Activated naive CD8-positive, alpha-beta T cell treated with anti-CD3 and anti-CD28 coated beads for 36 hours (primary cell): ENCODE measurements around the gene SERPINC1. TPM values are rescaled to one million over a fixed set of nuclear protein-coding genes. Genes with fewer than 3 reads are reported as not detected.
"Not testable (repeated sequence)": the region's sequence is repeated elsewhere in the genome, so short reads cannot be mapped to it uniquely, and the experiment has no call there.

Experiments used
- DNase-seq: peaks from one replicate; pipeline ENCODE4 v3.0.0; 2021
- H3K27ac Mint-ChIP-seq: one replicate; pipeline ENCODE4 v1.8.0; 2022; ENCODE audit warnings: mild to moderate bottlenecking, moderate library complexity, mixed read lengths
- H3K27me3 Mint-ChIP-seq: one replicate; pipeline ENCODE4 v1.8.0; 2022; ENCODE audit warnings: mild to moderate bottlenecking, mixed read lengths
- H3K36me3 Mint-ChIP-seq: one replicate; pipeline ENCODE4 v1.8.0; 2021; ENCODE audit warnings: mild to moderate bottlenecking, mixed read lengths
- H3K4me1 Mint-ChIP-seq: one replicate; pipeline ENCODE4 v1.8.0; 2021; ENCODE audit warnings: mixed read lengths
- H3K4me3 Mint-ChIP-seq: one replicate; pipeline ENCODE4 v1.8.0; 2022; ENCODE audit warnings: mild to moderate bottlenecking, moderate library complexity, mixed read lengths
- H3K9me3 Mint-ChIP-seq: one replicate; pipeline ENCODE4 v1.8.0; 2022; ENCODE audit warnings: mixed read lengths
- total RNA-seq, 2 experiments: library from RNA; stranded (reverse); gene quantifications; one replicate each; pipeline ENCODE4 v1.2.3, GENCODE V29; 2021

SERPINC1 gene
- not detected for total RNA-seq

DNA sequence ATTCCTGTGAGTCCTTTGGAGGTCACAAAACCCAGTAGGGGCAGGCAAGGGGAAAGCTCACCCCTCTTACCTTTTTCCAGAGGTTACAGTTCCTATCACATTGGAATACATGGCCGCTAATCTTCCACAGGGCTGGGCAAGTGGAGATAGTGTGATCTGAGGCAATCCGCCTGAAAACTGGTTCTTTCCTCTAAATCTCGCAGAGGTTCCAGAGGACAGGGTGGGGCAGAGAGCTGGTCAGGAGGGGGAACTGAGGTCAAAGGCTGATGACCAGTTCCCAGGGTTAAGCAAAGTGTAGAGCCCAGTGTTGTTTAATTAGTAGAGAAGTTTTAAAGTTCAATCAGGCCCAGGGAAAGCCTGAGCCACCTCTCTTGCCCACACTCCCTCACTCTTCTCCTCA lies at the start of gene SERPINC1:
Gene SERPINC1 (minus strand): TSS at position 179 of the 400 bp plus-strand sequence. CDS start 68 bp downstream, at position 111.
- Mint-ChIP-seq H3K9me3 (no peaks in the 10 kb centered on the region), H3K27me3 (no peaks in the 10 kb centered on the region), H3K4me3 (no peak within 1 kb of the TSS), H3K4me1 (no peaks in the 10 kb centered on the region), H3K36me3 (no peaks in the 10 kb centered on the region), H3K27ac (no peak within 1 kb of the TSS)
- DNase-seq = no peak

GRCh38 chr1:173965896-173966295 lies 48.8 kb upstream of the SERPINC1 start:
- H3K4me3 Mint-ChIP-seq, DNase-seq, H3K4me1 Mint-ChIP-seq, H3K27ac Mint-ChIP-seq, H3K9me3 Mint-ChIP-seq, H3K27me3 Mint-ChIP-seq: not testable (repeated sequence)
- H3K36me3 Mint-ChIP-seq = peaks cover 13% of the 10 kb centered on the region

- no peak for DNase-seq
- H3K4me3 Mint-ChIP-seq = no peak overlapping the region
- H3K9me3 Mint-ChIP-seq = no peaks in the 10 kb centered on the region
- H3K4me1 Mint-ChIP-seq = peaks cover 2% of the 10 kb centered on the region
- no peaks in the 10 kb centered on the region for H3K27me3 Mint-ChIP-seq
- no peak overlapping the region for H3K27ac Mint-ChIP-seq
- H3K36me3 Mint-ChIP-seq = peaks cover 15% of the 10 kb centered on the region
Observed at GRCh38 chr1:173963477-173963876, 46.4 kb upstream of the SERPINC1 start.

GRCh38 chr1:173960625-173961024 lies 43.5 kb upstream of the SERPINC1 start:
- Mint-ChIP-seq H3K4me3 (no peak overlapping the region), H3K4me1 (no peaks in the 10 kb centered on the region), H3K27ac (no peak overlapping the region), H3K9me3 (no peaks in the 10 kb centered on the region), H3K27me3 (no peaks in the 10 kb centered on the region), H3K36me3 (peaks cover 10% of the 10 kb centered on the region)
- DNase-seq = no peak

- H3K36me3 Mint-ChIP-seq = peaks cover 12% of the 10 kb centered on the region
- DNase-seq = no peak
- no peaks in the 10 kb centered on the region for H3K9me3 Mint-ChIP-seq
- H3K4me3 Mint-ChIP-seq = no peak overlapping the region
- H3K27me3 Mint-ChIP-seq = no peaks in the 10 kb centered on the region
- H3K4me1 Mint-ChIP-seq = peaks cover 16% of the 10 kb centered on the region
- H3K27ac Mint-ChIP-seq = no peak overlapping the region
Observed at GRCh38 chr1:173954179-173954578, 37.1 kb upstream of the SERPINC1 start.

DNA sequence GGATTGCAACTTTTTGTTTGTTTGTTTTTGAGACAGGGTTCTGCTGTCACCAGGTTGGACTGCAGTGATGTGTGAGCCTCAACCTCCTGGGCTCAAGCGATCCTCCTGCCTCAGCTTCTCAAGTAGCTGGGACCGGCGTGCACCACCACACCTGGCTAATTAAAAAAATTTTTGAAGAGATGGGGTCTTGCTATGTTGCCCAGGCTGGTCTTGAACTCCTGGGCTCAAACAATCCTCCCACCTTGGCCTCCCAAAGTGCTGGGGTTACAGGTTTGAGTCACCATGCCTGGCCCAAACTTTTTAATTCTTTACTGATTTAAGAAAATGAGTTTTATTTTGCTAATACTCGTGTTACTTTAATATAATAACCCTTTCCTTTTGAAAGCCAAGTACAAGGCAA lies 31.5 kb upstream of the SERPINC1 start:
- H3K27ac Mint-ChIP-seq = no peak overlapping the region
- H3K9me3 Mint-ChIP-seq = no peaks in the 10 kb centered on the region
- no peak for DNase-seq
- H3K4me3 Mint-ChIP-seq = no peak overlapping the region
- H3K4me1 Mint-ChIP-seq = peaks cover 11% of the 10 kb centered on the region
- H3K36me3 Mint-ChIP-seq = peaks cover 13% of the 10 kb centered on the region
- H3K27me3 Mint-ChIP-seq = no peaks in the 10 kb centered on the region

- Mint-ChIP-seq H3K27me3 (no peaks in the 10 kb centered on the region), H3K4me1 (peaks cover 2% of the 10 kb centered on the region), H3K36me3 (peaks cover 19% of the 10 kb centered on the region), H3K9me3 (no peaks in the 10 kb centered on the region), H3K27ac (peak overlapping the region; percentile 12), H3K4me3 (no peak overlapping the region)
- DNase-seq = no peak
Observed at GRCh38 chr1:173946380-173946921, 29.3 kb upstream of the SERPINC1 start.

GRCh38 chr1:173937062-173937461 lies 19.9 kb upstream of the SERPINC1 start:
- no peaks in the 10 kb centered on the region for H3K9me3 Mint-ChIP-seq
- peaks cover 10% of the 10 kb centered on the region for H3K4me1 Mint-ChIP-seq
- H3K4me3 Mint-ChIP-seq = no peak overlapping the region
- no peaks in the 10 kb centered on the region for H3K27me3 Mint-ChIP-seq
- no peak overlapping the region for H3K27ac Mint-ChIP-seq
- DNase-seq = no peak
- H3K36me3 Mint-ChIP-seq = peaks cover 9% of the 10 kb centered on the region

GRCh38 chr1:173934440-173934839 lies 17.3 kb upstream of the SERPINC1 start:
- DNase-seq = no peak
- Mint-ChIP-seq H3K27ac (peak overlapping the region; percentile 58), H3K4me1 (peaks cover 10% of the 10 kb centered on the region), H3K9me3 (no peaks in the 10 kb centered on the region), H3K36me3 (peaks cover 16% of the 10 kb centered on the region), H3K27me3 (no peaks in the 10 kb centered on the region), H3K4me3 (no peak overlapping the region)

GRCh38 chr1:173930541-173930940 lies 13.4 kb upstream of the SERPINC1 start:
- H3K4me1 Mint-ChIP-seq = peaks cover 10% of the 10 kb centered on the region
- H3K36me3 Mint-ChIP-seq = peaks cover 11% of the 10 kb centered on the region
- not testable (repeated sequence) for H3K4me3 Mint-ChIP-seq, H3K9me3 Mint-ChIP-seq, H3K27me3 Mint-ChIP-seq, H3K27ac Mint-ChIP-seq, DNase-seq

DNA sequence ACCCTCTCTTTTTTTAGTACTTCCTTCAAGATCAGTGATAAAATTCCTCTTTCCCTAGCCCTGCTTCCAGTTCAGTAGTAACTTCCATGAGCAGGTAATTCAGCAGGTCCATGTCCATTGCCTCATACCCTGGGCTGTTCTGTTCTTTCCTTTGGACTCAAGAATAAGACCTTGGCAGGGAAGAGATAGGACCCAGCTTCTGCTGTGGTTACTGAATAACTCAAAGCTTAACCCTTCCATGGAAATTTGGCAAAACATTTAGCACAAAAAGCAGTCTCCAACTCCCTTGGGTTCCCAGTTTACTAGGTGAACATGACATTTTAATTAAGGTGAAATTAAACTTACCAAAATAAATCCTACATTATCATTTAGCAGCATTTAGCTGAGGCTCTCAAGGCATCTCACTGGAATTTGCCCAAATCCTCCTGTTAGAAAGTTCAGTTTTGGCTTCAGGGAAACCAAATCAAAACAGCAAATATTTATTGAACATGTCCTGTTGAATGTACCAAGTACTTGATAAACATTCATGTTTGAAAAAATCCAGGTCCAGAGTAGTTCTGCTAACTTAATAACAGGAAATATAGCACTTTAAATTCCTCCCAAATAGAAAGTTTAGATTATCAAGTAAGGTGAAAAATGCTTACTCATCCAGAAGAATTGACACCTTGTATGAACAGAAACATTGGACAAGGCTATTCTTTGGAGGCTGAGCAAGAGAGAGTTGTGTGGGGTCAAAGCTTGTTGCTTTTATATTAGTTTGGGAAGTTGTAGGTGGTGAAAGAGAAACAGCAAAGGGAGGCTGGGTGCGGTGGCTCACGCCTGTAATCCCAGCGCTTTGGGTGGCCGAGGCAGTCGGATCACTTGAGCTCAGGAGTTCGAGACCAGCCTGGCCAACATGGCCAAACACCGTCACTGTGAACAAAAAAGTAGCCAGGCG lies 8.4 kb upstream of the SERPINC1 start:
- no peak for DNase-seq
- Mint-ChIP-seq H3K4me3 (no peak overlapping the region), H3K27me3 (no peaks in the 10 kb centered on the region), H3K27ac (no peak overlapping the region), H3K9me3 (no peaks in the 10 kb centered on the region), H3K4me1 (no peaks in the 10 kb centered on the region), H3K36me3 (peaks cover 6% of the 10 kb centered on the region)

GRCh38 chr1:173920861-173921260 lies 3.7 kb upstream of the SERPINC1 start:
- DNase-seq = no peak
- Mint-ChIP-seq H3K9me3 (no peaks in the 10 kb centered on the region), H3K4me3 (no peak overlapping the region), H3K4me1 (no peaks in the 10 kb centered on the region), H3K27me3 (no peaks in the 10 kb centered on the region), H3K27ac (no peak overlapping the region), H3K36me3 (no peaks in the 10 kb centered on the region)

DNA sequence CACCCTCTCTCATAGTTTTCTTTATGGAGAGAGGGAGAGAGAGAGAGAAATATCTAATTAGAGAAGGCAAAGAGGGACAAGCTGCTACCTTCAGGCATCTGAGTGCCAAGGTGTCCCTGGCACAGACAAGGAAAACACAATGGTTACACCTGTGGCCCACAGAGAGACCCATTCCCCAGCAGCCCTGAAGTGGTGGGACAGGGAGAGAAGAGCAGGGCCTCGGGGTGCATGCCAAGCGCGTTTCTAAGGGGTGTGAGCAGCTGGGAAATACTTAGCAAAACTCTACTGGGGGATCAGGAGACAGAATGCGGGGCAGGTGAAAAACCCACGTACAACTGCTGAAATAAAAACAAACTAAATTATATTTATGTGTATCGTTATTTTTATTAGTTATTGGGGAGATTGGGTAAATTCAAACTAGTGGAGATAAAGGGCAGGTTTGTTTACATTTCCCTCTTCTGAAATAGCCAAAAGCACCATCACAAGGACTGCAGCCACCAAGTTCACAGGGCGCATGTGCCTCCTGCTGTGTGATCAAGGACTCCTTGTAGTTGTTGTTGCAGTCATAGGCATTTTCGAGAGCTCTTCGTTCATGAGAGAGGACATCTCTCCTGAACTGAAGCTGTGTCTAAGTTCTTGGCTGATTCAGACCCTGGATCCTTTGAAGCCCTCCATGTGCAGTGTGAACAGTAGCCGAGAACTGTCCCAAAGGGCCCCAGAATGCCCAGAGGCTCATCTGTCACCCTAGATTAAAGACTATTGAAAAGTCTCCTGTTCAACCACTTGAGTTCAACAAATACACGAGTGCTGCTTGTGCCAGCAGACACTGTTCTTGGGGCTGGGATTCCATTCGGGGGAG lies 737 bp upstream of the SERPINC1 start:
- Mint-ChIP-seq H3K4me1 (no peaks in the 10 kb centered on the region), H3K4me3 (no peak overlapping the region), H3K27me3 (no peaks in the 10 kb centered on the region), H3K36me3 (no peaks in the 10 kb centered on the region), H3K27ac (no peak overlapping the region), H3K9me3 (no peaks in the 10 kb centered on the region)
- no peak for DNase-seq

DNA sequence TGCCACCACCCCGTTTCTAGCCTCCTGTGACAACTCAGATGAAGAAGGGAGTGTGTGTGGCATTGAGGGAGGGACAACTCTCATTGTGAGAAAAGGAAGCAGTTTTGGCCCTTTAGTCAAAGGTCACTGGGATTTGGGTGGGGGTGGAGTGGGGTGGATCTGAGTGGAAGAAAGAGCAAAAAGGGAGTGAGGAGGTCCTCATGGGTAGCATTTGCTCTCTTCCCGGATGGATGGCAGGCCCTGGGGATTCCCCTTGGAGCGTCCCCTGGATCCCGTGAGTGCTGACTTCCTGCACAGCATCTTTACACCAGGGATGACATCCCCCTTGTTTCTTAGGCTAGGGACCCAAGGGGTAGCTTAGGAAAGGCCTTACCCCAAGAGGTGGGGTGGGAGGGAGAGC lies 460 bp downstream of the SERPINC1 start:
- DNase-seq = no peak
- Mint-ChIP-seq H3K4me3 (no peak overlapping the region), H3K27me3 (no peaks in the 10 kb centered on the region), H3K27ac (no peak overlapping the region), H3K9me3 (no peaks in the 10 kb centered on the region), H3K4me1 (no peaks in the 10 kb centered on the region), H3K36me3 (no peaks in the 10 kb centered on the region)

DNA sequence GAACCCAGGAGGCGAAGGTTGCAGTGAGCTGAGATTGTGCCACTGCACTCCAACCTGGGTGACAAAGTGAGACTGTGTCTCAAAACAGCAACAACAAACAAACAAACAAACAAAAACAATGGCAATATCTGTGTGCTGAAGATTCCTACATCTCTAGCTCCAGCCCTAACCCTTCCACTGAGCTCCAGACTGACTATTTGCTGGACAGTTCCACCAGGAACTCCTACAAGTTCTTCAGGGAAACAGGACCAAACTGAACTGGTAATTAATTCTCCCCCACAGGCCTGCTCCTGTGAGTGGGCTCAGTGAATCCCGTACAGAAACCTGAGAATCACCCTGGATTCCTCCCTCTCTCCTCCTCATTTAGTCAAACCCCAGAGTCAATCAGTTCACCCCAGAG lies 1.5 kb downstream of the SERPINC1 start:
- no peak overlapping the region for H3K27ac Mint-ChIP-seq

More for the DNA sequence above, 1.5 kb downstream of the SERPINC1 start:
- no peak overlapping the region for H3K4me3 Mint-ChIP-seq
- no peaks in the 10 kb centered on the region for H3K36me3 Mint-ChIP-seq
- no peak for DNase-seq
- no peaks in the 10 kb centered on the region for H3K4me1 Mint-ChIP-seq
- no peaks in the 10 kb centered on the region for H3K9me3 Mint-ChIP-seq
- no peaks in the 10 kb centered on the region for H3K27me3 Mint-ChIP-seq
